ENCODE data around the gene SUSD6.

Gene SUSD6

DNA sequence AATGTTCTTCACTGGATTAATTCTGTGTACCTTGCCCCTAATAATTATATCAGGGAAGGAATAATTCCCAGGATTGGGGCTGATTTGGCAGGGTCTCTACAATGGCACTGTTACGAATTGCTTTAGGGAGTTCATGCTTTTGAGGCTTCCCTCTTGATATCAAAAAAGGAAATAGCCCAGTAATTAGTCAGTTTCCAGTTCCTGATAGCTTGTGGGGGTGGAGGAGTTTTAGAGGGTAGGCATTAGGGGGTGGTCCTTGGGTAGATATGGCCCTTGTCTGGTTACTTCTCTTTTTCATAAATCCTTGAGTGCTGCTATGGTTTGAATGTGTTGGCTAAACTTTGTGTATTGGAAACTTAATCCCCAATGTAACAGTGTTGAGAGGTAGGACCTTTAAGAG lies 149.4 kb downstream of the SUSD6 start:
- DNase-seq (ENCODE audit: low spot score): no peak

DNA sequence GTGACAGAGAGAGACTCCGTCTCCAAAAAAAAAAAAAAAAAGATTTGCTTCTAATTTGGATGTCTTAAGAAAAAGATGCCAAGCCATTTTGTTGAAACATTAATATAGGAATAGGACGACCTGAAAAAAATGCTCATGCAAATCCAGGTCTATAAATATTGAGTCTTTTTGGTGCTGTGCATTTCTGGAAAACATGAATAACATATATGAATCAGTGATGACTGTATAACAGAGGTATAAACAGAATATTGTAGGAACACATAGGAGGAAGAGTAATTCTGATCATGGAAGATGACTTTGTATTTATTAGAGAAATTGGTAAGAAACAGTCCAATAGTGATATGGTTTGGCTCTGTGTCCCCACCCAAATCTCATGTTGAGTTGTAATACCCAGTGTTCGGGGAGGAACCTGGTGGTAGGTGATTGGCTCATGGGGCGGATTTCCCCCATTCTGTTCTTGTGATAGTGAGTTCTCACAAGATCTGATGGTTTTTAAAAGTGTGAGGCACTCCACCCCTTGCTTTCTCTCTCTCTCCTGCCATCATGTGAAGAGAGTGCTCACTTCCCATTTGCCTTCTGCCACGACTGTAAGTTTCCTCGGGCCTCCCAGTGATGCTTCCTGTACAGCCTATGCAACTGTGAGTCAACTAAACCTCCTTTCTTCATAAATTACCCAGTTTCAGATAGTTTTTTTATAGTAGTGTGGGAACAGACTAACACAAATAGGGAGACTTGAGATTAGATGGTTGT lies 152.5 kb downstream of the SUSD6 start:
- no peak for DNase-seq (ENCODE audit: low spot score)

All from putamen (tissue), 1 donor.